Measurements from ENCODE around the gene MAP4K5. TPM values are rescaled to one million over a fixed set of nuclear protein-coding genes. Genes with fewer than 3 reads are reported as not detected.

The MAP4K5 gene
- total RNA-seq, 1 experiment from 2014 or later = 23.5 TPM

Other genes with a start within 250 kb of the MAP4K5 start
- 4.4 and 6.5 TPM in 2 replicates for gene L2HGDH, start 220.3 kb downstream of the MAP4K5 start, total RNA-seq (2014; rRNA removed; shearing (Covaris generic))
- 7.7 and 8.5 TPM in 2 replicates for gene DMAC2L, start 220.2 kb downstream of the MAP4K5 start, total RNA-seq (2014; rRNA removed; shearing (Covaris generic))
- gene CDKL1, start 135.7 kb downstream of the MAP4K5 start, total RNA-seq (2014; rRNA removed; shearing (Covaris generic)) = 2.5 and 4.9 TPM in 2 replicates
- 9.3 and 9.4 TPM in 2 replicates for gene ATL1, start 27.6 kb upstream of the MAP4K5 start, total RNA-seq (2014; rRNA removed; shearing (Covaris generic))
- gene SAV1, start 135.7 kb upstream of the MAP4K5 start, total RNA-seq (2014; rRNA removed; shearing (Covaris generic)) = 19.4 and 29.1 TPM in 2 replicates